Measurements from ENCODE around the gene LRRC75B.

The LRRC75B gene

GRCh38 chr22:24550028-24550901 lies 42.6 kb downstream of the LRRC75B start:
- ATAC-seq (replicated peaks): no peak
- Mint-ChIP-seq H3K36me3 (ENCODE audit: insufficient read depth) (peaks cover 42% of the 10 kb centered on the region), H3K4me1 (ENCODE audit: low read depth in 2 of 2) (peaks cover 30 to 35% of the 10 kb centered on the region in 2 donors), H3K27ac (peak overlapping the region; percentile 58 to 76), H3K27me3 (no peaks in the 10 kb centered on the region), H3K9me3 (no peaks in the 10 kb centered on the region), H3K4me3 (no peak overlapping the region)
- no peak for DNase-seq

GRCh38 chr22:24548812-24549211 lies 44.1 kb downstream of the LRRC75B start:
- H3K27me3 Mint-ChIP-seq: no peaks in the 10 kb centered on the region
- peaks cover 41% of the 10 kb centered on the region for H3K36me3 Mint-ChIP-seq (ENCODE audit: insufficient read depth)
- ATAC-seq (replicated peaks): no peak
- peak overlapping the region in 1 of 2 donors; percentile 23 for H3K27ac Mint-ChIP-seq
- H3K4me3 Mint-ChIP-seq: no peak overlapping the region
- no peak for DNase-seq
- no peaks in the 10 kb centered on the region for H3K9me3 Mint-ChIP-seq
- peaks cover 23 to 26% of the 10 kb centered on the region in 2 donors for H3K4me1 Mint-ChIP-seq (ENCODE audit: low read depth in 2 of 2)

GRCh38 chr22:24543679-24544243 lies 49.1 kb downstream of the LRRC75B start:
- no peak for ATAC-seq (replicated peaks)
- Mint-ChIP-seq H3K27ac (peak overlapping the region in 1 of 2 donors; percentile 65), H3K4me1 (ENCODE audit: low read depth in 2 of 2) (no peaks in the 10 kb centered on the region), H3K36me3 (ENCODE audit: insufficient read depth) (peaks cover 62% of the 10 kb centered on the region), H3K4me3 (no peak overlapping the region), H3K27me3 (no peaks in the 10 kb centered on the region), H3K9me3 (no peaks in the 10 kb centered on the region)
- DNase-seq: no peak

GRCh38 chr22:24543185-24543601 lies 49.7 kb downstream of the LRRC75B start:
- Mint-ChIP-seq H3K27me3 (no peaks in the 10 kb centered on the region), H3K4me1 (ENCODE audit: low read depth in 2 of 2) (no peaks in the 10 kb centered on the region), H3K4me3 (no peak overlapping the region), H3K9me3 (no peaks in the 10 kb centered on the region), H3K36me3 (ENCODE audit: insufficient read depth) (peaks cover 59% of the 10 kb centered on the region), H3K27ac (peak overlapping the region in 1 of 2 donors; percentile 65)
- DNase-seq: no peak
- no peak for ATAC-seq (replicated peaks)

- ATAC-seq (replicated peaks): no peak
- Mint-ChIP-seq H3K4me3 (no peak overlapping the region), H3K27ac (no peak overlapping the region), H3K36me3 (ENCODE audit: insufficient read depth) (peaks cover 53% of the 10 kb centered on the region), H3K4me1 (ENCODE audit: low read depth in 2 of 2) (no peaks in the 10 kb centered on the region), H3K27me3 (no peaks in the 10 kb centered on the region), H3K9me3 (no peaks in the 10 kb centered on the region)
- DNase-seq: no peak
Observed at GRCh38 chr22:24542641-24543040, 50.2 kb downstream of the LRRC75B start.

DNA sequence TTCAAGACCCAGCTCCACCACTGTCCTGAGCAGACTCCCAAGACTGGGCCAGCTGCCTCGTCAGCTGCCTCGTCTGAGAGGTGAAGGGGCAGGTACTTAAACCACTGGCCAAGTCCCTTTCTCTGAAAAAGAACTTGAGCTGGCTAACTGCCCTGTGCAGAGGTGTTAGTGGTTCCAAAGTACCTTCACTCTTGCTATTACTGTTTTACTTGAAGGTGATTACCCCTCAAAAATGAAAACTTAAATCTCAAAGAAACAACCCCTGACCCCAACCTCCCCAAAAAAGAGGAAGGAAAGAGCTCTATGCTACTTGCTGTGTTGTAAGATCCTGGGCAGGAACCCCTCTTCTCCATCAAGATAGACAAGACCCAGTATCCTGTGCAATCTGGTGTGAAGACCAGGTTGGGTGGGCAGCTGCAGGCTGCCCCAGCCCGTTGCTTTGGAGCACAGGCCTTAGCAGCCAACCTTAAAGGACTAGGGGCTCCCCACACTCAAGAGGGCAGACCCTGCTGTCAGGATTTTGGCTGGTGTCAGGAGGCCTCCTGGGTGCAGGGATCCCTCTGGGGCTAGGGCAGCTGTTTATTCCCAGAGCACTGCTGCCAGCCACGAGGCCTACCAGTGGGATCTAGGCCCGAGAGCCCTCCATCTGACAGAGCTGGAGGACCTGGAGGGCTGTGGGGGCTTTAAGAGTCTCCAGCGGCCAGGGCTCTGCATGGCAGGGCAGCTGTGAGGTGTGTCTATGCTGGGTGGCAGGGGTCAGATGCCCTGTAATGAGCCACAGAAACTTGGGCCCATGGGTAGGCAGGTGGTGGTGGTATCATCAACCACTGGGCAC lies 51.0 kb downstream of the LRRC75B start:
- Mint-ChIP-seq H3K27me3 (no peaks in the 10 kb centered on the region), H3K27ac (no peak overlapping the region), H3K4me3 (no peak overlapping the region), H3K9me3 (no peaks in the 10 kb centered on the region), H3K36me3 (ENCODE audit: insufficient read depth) (peaks cover 47% of the 10 kb centered on the region), H3K4me1 (ENCODE audit: low read depth in 2 of 2) (no peaks in the 10 kb centered on the region)
- DNase-seq: no peak
- ATAC-seq (replicated peaks): no peak

- ATAC-seq (replicated peaks) (no peak), DNase-seq (no peak)
- Mint-ChIP-seq H3K27ac (peak overlapping the region in 1 of 2 donors; percentile 18), H3K27me3 (no peaks in the 10 kb centered on the region), H3K4me3 (no peak overlapping the region), H3K4me1 (ENCODE audit: low read depth in 2 of 2) (no peaks in the 10 kb centered on the region), H3K36me3 (ENCODE audit: insufficient read depth) (peaks cover 35% of the 10 kb centered on the region), H3K9me3 (no peaks in the 10 kb centered on the region)
Observed at GRCh38 chr22:24540470-24540869, 52.4 kb downstream of the LRRC75B start.

GRCh38 chr22:24536089-24536488 lies 56.8 kb downstream of the LRRC75B start:
- no peak for ATAC-seq (replicated peaks)
- Mint-ChIP-seq H3K27me3 (no peaks in the 10 kb centered on the region), H3K9me3 (no peaks in the 10 kb centered on the region), H3K4me1 (ENCODE audit: low read depth in 2 of 2) (no peaks in the 10 kb centered on the region), H3K4me3 (no peak overlapping the region), H3K36me3 (ENCODE audit: insufficient read depth) (peaks cover 8% of the 10 kb centered on the region), H3K27ac (no peak overlapping the region)
- no peak for DNase-seq

Measured in effector memory CD8-positive, alpha-beta T cell (primary cell).